ENCODE measurements around the gene RBM33. TPM values are rescaled to one million over a fixed set of nuclear protein-coding genes. Genes with fewer than 3 reads are reported as not detected.

Gene RBM33
- polyA plus RNA-seq, 3 donors: 31.9 to 48.2 (median 44.6) TPM

DNA sequence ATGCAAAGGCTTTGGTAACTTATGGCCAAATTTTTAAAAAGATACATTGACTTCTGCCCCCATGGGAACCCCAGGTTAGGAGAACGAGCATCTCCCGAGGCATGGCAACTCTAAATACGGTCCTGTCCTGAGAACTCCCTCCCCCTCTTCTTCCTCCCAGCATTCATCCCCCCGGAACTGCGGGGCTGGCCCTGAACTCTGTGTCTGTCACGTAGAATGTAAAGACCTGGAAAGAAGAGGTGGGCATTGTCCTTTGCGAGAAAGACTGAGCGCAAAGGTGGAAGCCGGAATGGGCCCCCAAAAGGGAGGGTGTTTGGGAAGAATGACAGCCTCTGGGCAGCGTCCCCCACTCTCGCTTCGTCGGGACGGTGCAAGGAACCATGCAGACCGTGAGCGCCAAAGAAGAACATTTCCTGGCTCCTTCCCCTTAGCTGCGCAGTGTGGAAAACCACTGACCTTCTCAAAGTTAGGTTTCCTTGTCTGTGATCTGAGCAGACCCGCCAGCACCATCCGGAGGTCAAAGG is 146.8 kb downstream of the RBM33 start:
- no peak for DNase-seq

DNA sequence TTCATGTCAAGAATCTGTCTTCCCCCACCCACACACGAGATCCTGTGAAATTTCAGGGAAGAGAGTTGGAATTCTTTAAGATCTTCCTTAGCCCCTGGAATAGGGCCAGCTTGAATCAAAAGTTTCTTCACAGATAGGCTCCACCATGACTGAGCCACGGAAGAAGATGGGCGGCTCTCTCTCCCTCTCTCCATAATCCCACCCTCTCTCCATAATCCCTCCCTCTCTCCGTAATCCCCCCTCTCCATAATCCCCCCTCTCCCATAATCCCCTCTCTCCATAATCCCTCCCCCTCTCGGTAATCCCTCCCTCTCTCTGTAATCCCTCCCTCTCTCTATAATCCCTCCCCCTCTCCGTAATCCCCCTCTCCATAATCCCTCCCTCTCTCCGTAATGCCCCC is 147.4 kb downstream of the RBM33 start:
- DNase-seq: no peak

DNA sequence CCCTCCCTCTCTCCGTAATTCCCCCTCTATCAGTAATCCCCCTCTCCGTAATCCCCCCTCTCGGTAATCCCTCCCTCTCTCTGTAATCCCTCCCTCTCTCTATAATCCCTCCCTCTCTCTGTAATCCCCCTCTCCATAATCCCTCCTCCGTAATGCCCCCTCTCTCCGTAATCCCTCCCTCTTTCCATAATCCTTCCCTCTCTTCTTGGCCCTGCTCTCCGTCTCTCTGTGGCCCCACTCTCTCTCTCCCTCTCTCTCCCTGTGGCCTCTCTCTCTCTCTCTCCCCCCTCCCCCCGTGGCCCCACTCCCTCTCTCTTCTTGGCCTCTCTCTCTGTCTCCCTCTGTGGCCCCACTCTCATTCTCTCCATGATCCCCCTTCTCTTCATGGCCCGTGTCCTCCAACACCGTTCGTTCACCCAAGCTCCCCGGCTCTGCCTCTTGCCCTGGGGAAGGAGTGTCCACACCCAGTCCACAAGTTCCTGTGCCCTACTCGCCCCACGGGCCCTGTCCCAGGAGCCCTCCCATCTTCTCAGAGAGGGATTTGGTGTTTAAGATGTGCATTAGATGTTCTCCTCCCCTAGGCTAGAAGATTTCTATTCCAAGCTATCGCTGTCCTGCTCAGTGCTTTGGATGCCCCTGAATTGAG is 148.0 kb downstream of the RBM33 start:
- DNase-seq: no peak

DNA sequence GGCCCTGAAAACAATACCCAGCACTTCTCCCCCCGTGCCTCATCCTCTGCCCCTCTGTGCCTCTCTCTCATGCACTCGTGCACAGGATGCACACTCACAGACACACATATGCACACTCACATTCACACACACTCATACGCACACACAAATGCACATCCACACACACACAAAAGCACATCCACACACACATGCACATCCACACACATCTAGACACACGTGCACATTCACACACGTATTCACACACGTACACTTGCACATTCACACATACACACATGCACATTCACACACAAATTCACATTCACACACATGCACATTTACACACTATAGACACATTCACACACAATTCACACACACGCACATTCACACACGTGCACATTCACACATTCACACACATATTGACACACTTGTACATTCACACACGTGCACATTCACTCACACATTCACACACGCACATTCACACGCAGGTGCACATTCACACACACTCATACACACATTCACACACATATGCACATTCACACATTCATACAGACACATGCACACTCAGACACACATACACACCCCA is 148.6 kb downstream of the RBM33 start:
- no peak for DNase-seq

DNA sequence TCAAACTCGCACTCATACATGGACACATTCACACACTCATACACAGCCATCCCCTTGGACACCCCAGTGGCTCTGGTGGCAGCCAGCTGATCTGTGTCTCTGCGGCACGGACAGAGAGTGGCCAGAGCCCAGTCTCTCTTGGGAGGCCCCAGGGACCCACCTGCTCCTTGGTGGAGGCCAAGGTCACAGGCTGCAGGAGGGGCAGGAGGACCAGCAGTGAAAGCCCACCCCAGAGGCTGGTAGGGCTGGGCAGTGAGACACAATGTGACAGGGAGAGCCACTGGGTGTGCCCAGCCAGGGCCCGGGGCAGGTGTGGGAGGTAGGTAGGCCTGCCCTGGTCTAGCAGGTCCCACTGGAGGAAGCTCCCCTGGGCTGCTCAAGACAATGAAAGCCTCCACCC is 149.3 kb downstream of the RBM33 start:
- no peak for DNase-seq

DNA sequence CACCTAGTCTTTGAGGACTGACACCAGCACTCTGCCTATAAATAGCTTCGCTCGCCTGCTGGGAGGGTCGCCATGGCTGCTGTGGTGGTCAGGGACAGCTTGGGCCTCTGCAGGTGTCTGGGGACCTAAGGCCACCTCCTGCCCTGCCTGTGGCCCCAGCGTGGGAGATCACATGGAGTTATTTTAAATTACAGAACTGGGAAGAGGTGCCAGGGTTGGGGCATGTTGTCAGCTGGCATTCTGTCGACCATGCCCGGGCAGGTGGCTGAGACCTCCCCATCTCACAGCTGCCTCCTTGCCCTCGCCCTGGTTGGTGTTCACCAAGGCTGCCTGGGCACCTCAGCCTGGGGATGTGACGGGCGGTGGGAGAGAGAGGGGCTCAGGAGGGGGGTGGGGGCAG is 149.7 kb downstream of the RBM33 start:
- no peak for DNase-seq

DNA sequence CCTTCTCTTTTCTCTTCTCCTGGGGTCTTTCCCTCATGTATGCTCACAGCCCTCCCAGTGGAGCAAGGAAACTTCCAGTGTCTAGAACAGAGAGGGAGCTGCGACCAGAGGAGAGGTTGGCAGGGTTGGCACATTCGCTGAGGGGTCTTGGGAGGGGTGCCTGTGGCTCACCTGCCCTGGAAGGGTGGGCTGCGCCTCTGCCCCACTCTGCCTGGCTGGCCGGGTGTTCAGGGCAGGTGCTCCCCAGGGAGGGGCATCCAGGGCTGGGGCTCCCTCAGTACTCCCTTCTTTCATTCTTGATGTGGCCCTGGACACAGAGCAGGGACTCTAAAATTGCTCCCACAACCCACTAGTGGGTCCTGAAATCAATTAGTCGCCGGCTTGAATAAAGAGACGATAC is 150.9 kb downstream of the RBM33 start:
- no peak for DNase-seq

DNA sequence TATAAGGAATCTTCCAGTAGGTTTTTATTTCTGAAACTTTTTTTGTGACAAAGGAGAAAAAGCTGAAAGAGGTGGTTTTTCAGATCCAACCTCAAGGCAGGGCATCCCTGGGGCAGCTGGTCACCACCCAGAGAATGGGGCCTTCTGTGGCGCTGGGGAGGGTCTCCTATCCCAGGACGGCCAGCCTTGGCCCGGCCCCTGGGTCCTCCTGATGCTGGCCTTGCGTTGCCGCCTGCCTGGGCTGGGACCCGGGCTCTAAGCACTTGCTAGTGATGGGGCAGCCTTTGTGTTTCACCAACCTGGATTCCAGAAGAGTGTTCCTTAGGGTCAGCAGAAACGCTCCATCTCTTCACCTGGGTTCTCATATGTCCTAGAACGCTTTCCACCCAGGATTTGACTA is 151.5 kb downstream of the RBM33 start:
- DNase-seq: no peak

DNA sequence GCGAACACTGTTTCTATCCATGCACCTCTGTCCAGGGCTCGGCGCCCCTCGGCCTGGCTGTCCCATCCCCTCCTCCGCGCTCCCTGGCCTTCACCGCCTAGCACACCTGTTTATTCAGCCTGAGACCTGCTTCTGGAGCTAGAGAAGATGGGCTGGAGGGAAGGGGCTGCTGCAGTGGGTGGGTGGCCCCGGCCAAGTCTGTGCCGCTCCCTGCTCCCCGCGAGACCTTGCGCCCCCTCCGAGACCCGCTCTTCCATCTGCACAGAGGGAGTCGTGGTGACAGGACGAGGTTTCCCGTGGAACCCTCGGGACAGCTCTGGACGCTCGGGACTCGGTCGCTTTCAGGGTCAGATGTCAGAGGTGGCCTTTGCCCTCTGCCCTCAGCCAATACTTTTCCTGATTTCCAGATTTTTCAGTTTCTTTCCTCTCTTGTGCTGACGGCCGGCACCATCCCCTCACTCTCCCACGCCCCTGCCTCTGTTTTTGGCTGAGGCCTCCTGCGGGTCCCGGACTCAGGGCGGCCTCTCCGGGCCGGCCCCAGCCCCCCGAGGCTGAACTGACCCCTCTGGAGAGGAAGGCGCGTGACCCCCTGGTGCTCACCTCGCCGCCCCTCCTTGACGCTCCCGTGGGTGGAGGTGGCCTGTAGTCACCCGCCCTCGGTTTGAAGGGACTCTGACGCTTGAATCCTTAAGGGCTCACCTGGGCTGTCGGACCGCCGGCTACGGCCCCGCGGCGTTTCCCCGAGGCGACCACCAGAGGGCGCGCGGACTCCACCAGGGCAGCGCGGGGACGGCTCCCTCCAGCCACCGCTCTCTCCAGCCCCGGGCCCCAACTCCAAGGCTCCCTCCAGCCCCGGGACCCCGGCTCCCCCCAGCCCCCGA is 152.2 kb downstream of the RBM33 start:
- no peak for DNase-seq

DNA sequence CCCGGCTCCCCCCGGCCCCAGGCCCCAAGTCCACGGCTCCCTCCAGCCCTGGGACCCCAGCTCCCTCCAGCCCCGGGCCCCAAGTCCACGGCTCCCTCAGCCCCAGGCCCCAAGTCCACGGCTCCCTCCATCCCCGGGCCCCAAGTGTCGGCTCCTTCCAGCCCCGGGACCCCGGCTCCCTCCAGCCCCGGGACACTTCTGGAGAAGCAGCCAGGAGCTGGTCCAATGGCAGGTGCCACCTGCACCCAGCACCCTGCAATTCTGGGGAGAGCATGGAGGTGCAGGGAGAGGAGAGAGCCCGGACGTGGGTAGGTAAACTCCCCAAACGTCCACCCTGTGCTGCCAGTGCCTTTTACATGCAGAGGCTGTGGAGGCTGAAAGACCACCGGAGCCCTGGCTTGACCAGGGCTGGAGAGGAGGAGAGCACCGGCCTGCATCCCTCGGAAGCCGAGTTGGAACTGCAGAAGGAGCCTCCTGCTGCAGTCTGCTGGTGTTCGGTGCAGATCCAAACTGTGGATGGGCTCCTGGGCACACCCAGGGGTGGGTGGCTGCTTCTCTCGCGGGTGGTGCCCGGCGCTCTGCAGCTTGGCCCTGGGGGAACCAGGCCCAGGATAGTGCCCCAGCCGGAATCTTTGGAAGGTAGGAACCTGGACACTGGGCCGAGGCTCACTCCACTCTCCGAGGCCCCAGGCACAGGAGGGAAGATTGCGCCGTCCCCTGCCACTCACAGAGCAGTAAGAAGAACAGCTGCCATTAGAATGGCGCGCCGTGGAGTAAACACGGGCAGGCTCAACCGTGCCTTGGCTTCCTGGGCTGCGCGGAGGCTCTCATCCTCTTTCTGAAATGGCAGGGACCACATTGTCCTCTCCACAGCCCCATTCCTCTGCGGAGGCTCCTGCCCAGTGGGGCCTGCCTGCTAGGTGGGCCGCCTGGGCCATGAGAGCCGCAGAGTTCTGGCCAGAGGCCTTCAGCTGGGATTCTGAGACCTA is 153.1 kb downstream of the RBM33 start:
- DNase-seq: no peak

DNA sequence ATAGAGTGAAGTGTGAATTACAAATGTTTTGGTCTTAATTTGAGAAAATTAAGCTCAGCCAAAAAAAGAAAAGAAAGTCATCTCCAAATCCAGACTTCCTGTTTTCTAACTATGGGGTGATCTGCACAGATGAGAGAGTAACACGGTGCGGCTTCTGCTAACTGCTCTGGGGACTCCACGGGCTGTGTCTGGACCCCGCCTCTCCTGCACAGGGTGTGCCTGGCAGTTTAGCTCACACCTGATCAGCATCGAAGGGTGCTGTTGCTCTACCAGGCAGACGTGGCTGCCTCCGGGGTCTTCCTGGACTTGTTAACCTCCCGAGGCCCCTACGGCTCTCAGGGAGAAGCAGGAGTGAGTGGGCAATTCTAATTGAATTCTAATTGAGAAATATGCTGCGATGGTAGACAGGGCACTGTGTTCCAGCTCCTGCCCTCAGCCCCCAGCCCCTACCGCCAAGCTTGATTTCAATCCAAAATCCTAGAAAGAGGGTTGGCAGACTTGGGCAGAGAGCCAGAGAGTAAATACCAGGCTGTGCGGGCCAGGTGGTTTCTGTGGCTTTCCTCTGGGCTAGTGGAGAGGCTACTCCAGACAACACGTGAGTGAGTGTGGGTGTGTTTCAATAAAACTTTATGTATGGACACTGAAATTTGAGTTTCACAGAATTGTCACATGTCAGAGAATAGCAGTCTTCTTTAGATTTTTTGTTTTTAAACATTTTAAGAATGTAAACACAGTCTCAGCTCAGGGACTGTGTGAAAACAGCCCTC is 154.4 kb downstream of the RBM33 start:
- no peak for DNase-seq

DNA sequence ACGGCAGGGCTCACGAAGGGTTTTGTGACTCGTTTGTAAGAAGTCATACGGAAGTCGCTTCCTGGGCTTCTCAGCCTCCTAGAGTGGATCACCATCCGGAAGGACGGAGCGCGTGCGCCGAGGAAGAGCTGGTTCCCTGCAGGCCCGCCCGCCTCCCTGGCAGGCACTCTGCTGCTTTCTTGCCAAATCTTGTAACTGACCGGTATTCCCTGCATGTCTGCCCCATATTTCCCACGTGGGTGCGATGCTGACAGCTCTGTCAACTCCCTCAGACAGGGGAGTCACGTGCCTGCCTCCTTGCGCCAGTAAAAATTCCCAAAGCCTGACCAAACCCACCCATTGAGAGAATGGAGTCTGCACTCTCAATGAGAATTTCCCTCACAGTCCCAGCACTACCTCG is 155.1 kb downstream of the RBM33 start:
- DNase-seq: no peak

DNA sequence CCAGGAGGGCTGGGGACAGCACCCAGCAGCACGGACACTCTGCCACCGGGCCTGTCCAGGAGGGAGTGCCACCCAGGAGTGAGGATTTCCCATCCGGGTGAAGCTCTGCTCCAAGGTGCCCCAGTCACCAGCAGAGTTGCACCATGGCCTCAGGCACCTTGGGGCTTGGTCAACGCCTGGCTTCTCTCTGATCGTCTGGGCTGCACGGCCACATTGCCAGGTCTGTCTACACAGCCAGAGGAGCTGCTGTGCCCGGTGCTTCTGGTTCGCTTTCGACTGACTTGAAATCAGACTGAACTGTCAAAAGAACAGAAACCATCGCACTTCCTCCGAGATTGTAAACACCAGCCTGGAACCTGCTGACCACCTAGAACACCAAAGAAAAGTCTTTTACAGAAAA is 155.8 kb downstream of the RBM33 start:
- DNase-seq: no peak

DNA sequence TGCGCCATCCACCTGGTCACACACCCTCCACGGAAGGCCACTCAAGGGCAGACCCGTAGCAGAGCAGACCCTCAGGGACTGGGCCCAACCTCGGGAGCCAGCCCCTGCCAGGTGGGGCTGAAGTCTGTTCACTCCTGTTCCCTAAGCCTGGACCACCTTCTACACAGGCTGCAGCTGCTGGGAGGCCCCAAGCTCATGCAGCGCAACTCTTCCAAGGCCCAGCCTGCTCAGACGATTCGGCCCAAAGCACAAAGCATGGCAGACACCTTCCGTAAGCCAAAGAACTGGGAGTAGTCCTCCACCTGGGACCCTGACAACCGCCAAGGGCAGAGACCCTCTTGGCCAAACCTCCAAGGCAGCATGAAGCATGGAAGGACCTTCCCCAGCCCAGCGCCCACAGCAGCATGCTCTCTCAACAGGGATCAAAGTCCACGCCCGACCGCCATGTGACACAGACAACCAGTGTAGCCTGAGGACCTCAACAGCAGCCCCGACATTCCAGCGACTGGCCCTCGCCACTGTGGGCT is 156.3 kb downstream of the RBM33 start:
- DNase-seq: no peak

DNA sequence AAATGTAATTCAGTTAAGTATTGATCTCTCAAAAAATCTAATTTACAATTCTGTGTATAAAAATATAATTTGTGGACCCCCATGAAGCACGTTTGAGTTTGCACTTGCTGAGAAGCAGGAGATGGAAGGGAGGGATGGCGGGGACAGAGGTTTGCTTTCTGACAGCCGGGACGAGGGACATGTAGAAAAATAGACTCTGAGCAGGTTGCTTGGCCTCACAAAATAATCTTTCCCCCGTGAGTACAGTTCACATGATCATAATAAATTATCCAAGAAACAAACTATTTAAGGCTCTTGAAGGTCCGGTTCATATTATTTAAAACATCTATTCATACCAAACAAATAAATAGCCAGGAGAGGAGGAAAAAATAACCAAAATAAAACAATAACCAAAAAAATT is 157.8 kb downstream of the RBM33 start:
- no peak for DNase-seq

DNA sequence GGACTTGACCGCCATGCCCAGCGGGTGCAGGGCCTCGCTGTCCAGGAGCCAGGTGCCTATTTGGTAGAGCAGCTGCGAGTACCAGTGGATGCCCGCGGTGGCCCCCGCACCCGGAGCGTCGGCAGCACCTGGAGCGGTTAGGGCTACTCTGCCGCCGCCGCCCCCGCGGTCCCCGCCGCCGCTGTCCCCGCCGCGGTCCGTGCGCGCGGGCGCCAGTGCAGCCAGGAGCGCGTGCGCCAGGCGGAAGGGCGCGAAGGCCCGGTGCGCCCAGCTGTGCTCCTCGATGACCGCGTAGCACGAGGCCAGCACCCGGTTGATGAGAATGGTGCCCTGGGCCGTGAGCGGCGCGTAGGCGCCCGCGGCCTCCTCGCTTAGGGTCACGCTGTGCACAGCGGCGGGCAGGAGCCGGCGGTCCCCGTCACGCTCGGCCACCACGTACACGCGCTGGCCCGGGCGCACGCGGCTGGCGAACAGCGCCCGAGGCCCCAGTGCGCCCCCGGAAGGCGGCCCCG is 158.5 kb downstream of the RBM33 start:
- no peak for DNase-seq

DNA sequence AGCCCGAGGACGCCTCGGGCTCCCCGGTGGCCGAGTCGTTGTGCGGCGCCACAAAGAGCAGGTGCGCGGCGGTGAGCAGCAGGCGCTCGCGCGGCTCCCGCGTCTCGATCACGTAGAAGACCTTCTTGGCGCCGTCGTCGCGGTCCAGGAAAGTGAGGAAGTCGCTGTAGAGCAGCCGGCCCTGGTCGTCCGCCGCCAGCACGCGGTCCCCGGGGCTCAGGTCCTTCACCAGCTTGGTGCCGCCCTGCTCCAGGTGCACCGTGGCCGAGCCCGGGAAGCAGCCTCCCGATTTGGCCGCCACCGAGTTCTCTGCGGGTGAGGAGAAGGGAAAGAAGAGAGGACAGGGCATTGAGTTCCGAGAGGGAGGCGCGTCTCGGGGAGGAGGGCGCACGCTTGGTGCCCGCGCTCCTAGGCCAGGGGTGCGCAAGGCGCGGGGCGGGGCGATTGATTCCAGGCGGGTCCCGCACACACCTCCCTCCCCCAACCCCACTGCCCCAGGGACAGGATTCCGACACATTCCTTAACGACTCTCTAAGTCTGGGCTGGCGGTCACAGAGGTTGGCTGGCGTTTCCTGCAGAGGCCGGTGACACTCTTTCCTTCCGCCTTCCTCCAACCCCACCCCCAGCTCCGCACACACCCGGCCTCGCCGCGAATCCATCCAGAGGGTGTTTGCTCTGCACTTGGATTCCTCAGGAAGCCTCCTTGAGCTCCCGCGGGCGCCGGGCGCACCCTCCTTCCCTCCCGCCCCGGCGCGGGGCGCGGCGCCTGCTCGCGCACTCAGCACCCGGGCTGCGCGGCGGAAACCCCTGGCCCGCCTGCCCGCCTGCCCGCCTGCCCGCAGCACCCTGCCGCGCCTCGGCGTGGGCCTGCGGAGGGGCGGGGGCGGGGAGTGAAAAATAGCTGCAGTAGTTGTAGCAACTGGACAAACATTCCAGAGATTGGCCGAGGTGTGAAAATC is 159.2 kb downstream of the RBM33 start:
- DNase-seq: no peak

DNA sequence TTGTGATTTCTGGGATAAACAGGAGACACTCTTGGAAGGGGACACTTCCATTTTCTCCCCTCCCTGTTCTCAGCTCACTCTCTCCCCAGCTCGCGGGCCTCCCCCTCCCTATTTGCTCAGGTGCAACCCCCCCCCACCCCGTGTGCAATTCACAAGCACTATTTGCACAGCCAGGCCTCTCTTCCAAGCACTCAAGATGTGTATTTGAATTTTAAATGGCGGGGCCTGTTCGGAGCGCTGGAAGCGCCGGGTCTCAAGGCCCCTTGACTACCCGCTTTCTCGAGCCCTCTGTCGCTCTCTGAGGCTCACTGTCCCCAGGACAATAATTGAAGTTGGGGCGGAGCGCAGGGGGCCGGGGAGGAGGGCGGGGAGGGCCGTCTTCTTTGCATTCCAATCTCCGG is 160.0 kb downstream of the RBM33 start:
- DNase-seq: no peak
